Endothelial cell (in vitro differentiated cells): ENCODE measurements around the gene SH2D1B. TPM values are rescaled to one million over a fixed set of nuclear protein-coding genes. Genes with fewer than 3 reads are reported as not detected.

Source experiments
- DNase-seq: peaks from one replicate; pipeline ENCODE4 v3.0.0; 2021; ENCODE audit warnings: low spot score
- H3K27ac Mint-ChIP-seq: one replicate; pipeline ENCODE4 v1.8.0; 2021; ENCODE audit warnings: mixed read lengths, inconsistent platforms; ENCODE audit not compliant: unreplicated experiment
- H3K27me3 Mint-ChIP-seq: one replicate; pipeline ENCODE4 v1.8.0; 2021; ENCODE audit warnings: mild to moderate bottlenecking, moderate library complexity, mixed read lengths, inconsistent platforms; ENCODE audit not compliant: unreplicated experiment
- H3K36me3 Mint-ChIP-seq: one replicate; pipeline ENCODE4 v1.8.0; 2021; ENCODE audit warnings: mild to moderate bottlenecking, low read depth, mixed read lengths, inconsistent platforms; ENCODE audit not compliant: unreplicated experiment
- H3K4me1 Mint-ChIP-seq: one replicate; pipeline ENCODE4 v1.8.0; 2021; ENCODE audit warnings: mild to moderate bottlenecking, mixed read lengths, inconsistent platforms; ENCODE audit not compliant: unreplicated experiment
- H3K4me3 Mint-ChIP-seq: one replicate; pipeline ENCODE4 v1.8.0; 2021; ENCODE audit warnings: mild to moderate bottlenecking, mixed read lengths, inconsistent platforms; ENCODE audit not compliant: unreplicated experiment
- H3K9me3 Mint-ChIP-seq: one replicate; pipeline ENCODE4 v1.8.0; 2021; ENCODE audit warnings: mixed read lengths, inconsistent platforms; ENCODE audit not compliant: unreplicated experiment
- CTCF ChIP-seq: fragments of 200-600 bp; sonication (generic); IDR thresholded peaks from one replicate; pipeline ENCODE4 v1.5.0; 2021; ENCODE audit warnings: antibody characterized with exemption; ENCODE audit not compliant: unreplicated experiment
- total RNA-seq: library from RNA; stranded (reverse); fragmentation: NEBNext Ultra II Directional; extraction: Animal tissue kit (Norgen Biotek cat#: 25700); gene quantifications from one replicate; pipeline ENCODE4 v1.2.1, GENCODE V29; 2021; ENCODE audit not compliant: unreplicated experiment

The SH2D1B gene
- total RNA-seq, 1 donor from 2014 or later, result not detected

DNA sequence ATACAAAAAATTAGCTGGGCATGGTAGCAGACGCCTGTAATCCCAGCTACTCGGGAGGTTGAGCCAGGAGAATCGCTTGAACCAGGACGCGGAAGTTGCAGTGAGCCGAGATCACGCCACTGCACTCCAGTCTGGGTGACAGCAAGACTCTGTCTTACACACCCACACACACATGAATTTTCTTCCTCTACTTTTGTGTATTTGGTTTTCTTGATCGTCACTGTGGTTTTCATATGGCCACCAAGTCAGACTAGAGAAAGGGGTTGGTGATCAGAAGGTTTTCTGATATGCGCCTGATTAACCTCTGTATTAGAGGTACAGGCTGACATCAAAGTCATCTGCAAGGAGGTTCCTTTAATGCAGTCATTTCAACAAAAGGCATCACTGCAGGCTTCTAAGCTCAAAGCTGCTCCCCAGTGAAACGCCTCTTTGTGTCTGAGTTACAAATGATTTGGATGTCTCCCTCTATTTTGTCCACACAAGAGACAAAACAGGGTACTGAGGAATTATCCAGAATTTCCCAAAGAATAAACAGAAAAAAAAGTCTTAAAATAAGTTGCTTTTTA is 11.1 kb downstream of the SH2D1B start:
- TF ChIP-seq CTCF, result no peak
- Mint-ChIP-seq H3K27ac (no peak overlapping the region), H3K27me3 (no peaks in the 10 kb centered on the region), H3K9me3 (no peaks in the 10 kb centered on the region), H3K36me3 (no peaks in the 10 kb centered on the region), H3K4me1 (peaks cover 11% of the 10 kb centered on the region), H3K4me3 (no peak overlapping the region)
- no peak for DNase-seq

DNA sequence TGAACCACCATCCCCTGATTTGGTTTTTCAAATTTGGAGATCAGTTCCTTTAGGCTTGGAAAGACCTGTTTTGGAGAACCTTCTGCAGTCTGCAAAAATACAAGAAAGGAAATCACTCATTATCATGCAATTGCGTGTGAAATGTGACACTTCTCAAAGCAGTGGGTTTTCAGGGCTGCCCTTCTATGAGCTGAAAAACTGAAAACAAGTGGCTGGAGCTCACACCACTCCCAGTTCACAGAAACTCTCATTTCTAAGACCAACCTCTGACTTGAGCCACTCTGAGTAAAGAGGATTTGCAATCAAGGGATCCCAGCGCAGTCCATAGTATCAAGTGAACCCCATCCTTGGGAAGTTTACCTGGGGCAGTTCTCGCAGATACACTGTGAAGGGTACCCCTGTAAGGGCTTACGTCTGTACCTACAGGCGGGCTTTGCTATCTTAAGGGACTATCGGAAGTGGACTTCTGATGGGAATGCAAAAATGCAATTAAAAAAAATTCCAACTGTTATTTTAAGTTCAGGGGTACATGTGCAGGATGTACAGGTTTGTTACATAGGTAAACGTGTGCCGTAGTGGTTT is 12.8 kb downstream of the SH2D1B start:
- no peaks in the 10 kb centered on the region for H3K9me3 Mint-ChIP-seq
- no peak overlapping the region for H3K4me3 Mint-ChIP-seq
- H3K27me3 Mint-ChIP-seq, result no peaks in the 10 kb centered on the region
- no peak for TF ChIP-seq CTCF
- peaks cover 11% of the 10 kb centered on the region for H3K4me1 Mint-ChIP-seq
- no peaks in the 10 kb centered on the region for H3K36me3 Mint-ChIP-seq
- no peak overlapping the region for H3K27ac Mint-ChIP-seq
- DNase-seq, result no peak

DNA sequence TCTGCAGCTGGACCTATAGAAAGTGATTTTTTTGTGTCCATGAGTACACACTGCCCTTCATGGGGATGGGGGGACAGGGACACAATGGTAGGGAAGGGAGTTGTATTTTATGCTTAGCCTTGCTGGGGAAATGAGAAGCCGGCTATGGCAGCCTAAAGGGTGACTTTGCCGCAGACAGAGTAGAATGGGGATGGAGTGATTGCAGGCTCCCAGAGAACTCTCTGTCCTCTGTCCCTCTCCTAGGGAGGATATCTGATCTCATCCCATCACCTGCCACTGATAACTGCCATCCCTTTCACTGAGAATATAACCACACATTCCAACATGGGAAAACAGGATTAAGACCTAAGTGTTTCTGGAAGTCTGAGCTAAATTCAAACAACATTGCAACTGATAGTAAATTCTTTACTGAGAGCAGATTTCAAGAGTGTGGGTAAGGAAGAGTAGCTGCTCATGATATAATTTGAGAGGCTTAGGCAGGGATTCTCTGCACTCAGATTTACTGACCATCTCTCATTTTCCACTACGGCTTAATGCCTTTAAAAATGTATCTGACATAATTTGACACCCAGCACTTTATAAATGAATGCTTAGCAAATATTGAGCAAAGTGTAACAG is 13.9 kb downstream of the SH2D1B start:
- H3K27me3 Mint-ChIP-seq, result no peaks in the 10 kb centered on the region
- no peak overlapping the region for H3K27ac Mint-ChIP-seq
- no peaks in the 10 kb centered on the region for H3K36me3 Mint-ChIP-seq
- no peak for TF ChIP-seq CTCF
- H3K9me3 Mint-ChIP-seq, result no peaks in the 10 kb centered on the region
- no peak for DNase-seq
- no peak overlapping the region for H3K4me3 Mint-ChIP-seq
- H3K4me1 Mint-ChIP-seq, result peaks cover 11% of the 10 kb centered on the region

GRCh38 chr1:162397039-162397448 is 14.9 kb downstream of the SH2D1B start:
- H3K4me3 Mint-ChIP-seq, result no peak overlapping the region
- H3K4me1 Mint-ChIP-seq, result peaks cover 11% of the 10 kb centered on the region
- no peak overlapping the region for H3K27ac Mint-ChIP-seq
- no peaks in the 10 kb centered on the region for H3K27me3 Mint-ChIP-seq
- H3K36me3 Mint-ChIP-seq, result no peaks in the 10 kb centered on the region
- no peak for DNase-seq
- TF ChIP-seq CTCF, result no peak
- no peaks in the 10 kb centered on the region for H3K9me3 Mint-ChIP-seq

DNA sequence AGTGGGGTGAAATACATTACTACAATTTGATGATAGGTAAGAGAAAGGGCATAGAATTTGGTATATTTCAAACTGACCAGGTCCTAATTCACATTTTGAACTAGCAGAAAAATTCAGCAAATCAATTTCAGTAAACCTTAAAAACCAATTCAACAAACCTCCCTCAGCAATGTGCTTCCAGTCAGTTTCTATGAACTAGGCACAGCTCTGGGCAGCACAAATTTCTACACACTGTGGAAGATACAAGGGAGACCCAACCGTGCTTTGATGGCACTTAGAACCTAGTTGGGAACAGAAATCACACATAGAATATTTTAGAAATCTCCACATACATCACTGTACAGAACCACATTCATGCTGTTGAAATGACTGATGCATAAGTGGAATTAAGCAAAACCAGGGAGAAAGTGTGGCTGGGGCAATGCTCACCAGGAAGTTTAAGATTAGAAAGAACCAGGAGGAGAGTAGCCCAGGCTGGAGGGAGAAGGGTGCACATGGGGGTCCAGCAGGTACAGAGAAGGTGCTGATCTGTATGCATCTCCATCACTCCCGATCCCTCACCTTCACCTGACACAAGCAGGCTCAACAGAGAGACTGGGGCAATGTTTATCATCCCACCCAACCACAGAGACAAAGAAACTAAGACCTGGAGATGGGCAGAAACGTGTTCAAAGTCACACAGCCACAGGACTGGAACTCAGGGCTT is 15.6 kb downstream of the SH2D1B start:
- Mint-ChIP-seq H3K4me1 (peaks cover 18% of the 10 kb centered on the region), H3K36me3 (no peaks in the 10 kb centered on the region), H3K9me3 (no peaks in the 10 kb centered on the region), H3K27me3 (no peaks in the 10 kb centered on the region), H3K27ac (no peak overlapping the region), H3K4me3 (no peak overlapping the region)
- no peak for DNase-seq
- TF ChIP-seq CTCF, result no peak
